Keratinocyte (primary cell): ENCODE measurements around the gene GATA5. TPM values are rescaled to one million over a fixed set of nuclear protein-coding genes. Genes with fewer than 3 reads are reported as not detected.
A peak's percentile ranks its signal among the peaks of the same experiment; 100 is the strongest.

ENCODE experiments used
- DNase-seq: peaks from one replicate; pipeline ENCODE4 v3.0.0-alpha.2; 2011; ENCODE audit warnings: low read depth, missing footprints, low spot score
- FAIRE-seq: peaks from 2 replicates; lab custom pipeline; 2011; peaks lifted over from hg19 to GRCh38; lab: Jason Lieb, UNC
- H2AFZ ChIP-seq: 2 replicates; pipeline ENCODE4 v1.6.0; 2012; ENCODE audit warnings: low read length, control low read depth, inconsistent platforms; ENCODE audit not compliant: control insufficient read depth
- H3K27ac ChIP-seq: 2 replicates; pipeline ENCODE4 v1.5.1; 2011; ENCODE audit warnings: low read length; ENCODE audit not compliant: control insufficient read depth, insufficient read depth
- H3K27me3 ChIP-seq: 3 replicates; pipeline ENCODE4 v1.6.0; 2011; ENCODE audit warnings: low read length; ENCODE audit not compliant: control insufficient read depth, insufficient read depth; ENCODE audit errors: extremely low read depth
- H3K36me3 ChIP-seq, 2 experiments: 2 replicates in 1 of 2; 3 replicates in 1 of 2; pipeline ENCODE4 v1.5.1; 2011; ENCODE audit warnings: low read length in 2 of 2, mild to moderate bottlenecking in 1 of 2; ENCODE audit not compliant: control insufficient read depth in 2 of 2, insufficient read depth in 2 of 2; ENCODE audit errors: extremely low read depth in 1 of 2
- H3K4me1 ChIP-seq: 3 replicates; pipeline ENCODE4 v1.5.1; 2011; ENCODE audit warnings: low read length; ENCODE audit not compliant: control insufficient read depth, insufficient read depth; ENCODE audit errors: extremely low read depth
- H3K4me2 ChIP-seq: 3 replicates; pipeline ENCODE4 v1.6.0; 2011; ENCODE audit warnings: low read depth, low read length; ENCODE audit not compliant: control insufficient read depth, insufficient read depth; ENCODE audit errors: extremely low read depth
- H3K4me3 ChIP-seq, 3 experiments: fragments of 200-600 bp in 1 of 3; sonication (generic) in 1 of 3; 2 replicates in 2 of 3; 3 replicates in 1 of 3; pipeline ENCODE4 v1.5.1; 2011 to 2016; ENCODE audit warnings: low read length in 3 of 3, mild to moderate bottlenecking in 3 of 3, control low read depth in 2 of 3, inconsistent platforms in 1 of 3, low read depth in 1 of 3, mixed read lengths in 1 of 3, mixed run types in 1 of 3, moderate library complexity in 1 of 3; ENCODE audit not compliant: control insufficient read depth in 2 of 3, insufficient read depth in 2 of 3; ENCODE audit errors: extremely low read depth in 1 of 3
- H3K79me2 ChIP-seq: 2 replicates; pipeline ENCODE4 v1.6.0; 2012; ENCODE audit warnings: low read length; ENCODE audit not compliant: control insufficient read depth, insufficient read depth
- H3K9ac ChIP-seq: 3 replicates; pipeline ENCODE4 v1.6.0; 2011; ENCODE audit warnings: low read length; ENCODE audit not compliant: control insufficient read depth, insufficient read depth; ENCODE audit errors: extremely low read depth
- H3K9me1 ChIP-seq: 3 replicates; pipeline ENCODE4 v1.6.0; 2011; ENCODE audit warnings: low read length; ENCODE audit not compliant: control insufficient read depth, insufficient read depth; ENCODE audit errors: extremely low read depth
- H3K9me3 ChIP-seq: 2 replicates; pipeline ENCODE4 v1.5.1; 2012; ENCODE audit warnings: low read depth, low read length; ENCODE audit not compliant: control insufficient read depth
- H4K20me1 ChIP-seq: 3 replicates; pipeline ENCODE4 v1.6.0; 2011; ENCODE audit warnings: low read length; ENCODE audit not compliant: control insufficient read depth, insufficient read depth; ENCODE audit errors: extremely low read depth
- EZH2 ChIP-seq: IDR thresholded peaks from one replicate; pipeline ENCODE4 v1.6.1; 2012; ENCODE audit warnings: inconsistent platforms, mild to moderate bottlenecking, low read length, moderate library complexity
- dilution Hi-C: fragments of 300-500 bp; cut with MboI; formaldehyde crosslinking; loops from one replicate; pipeline ENCODE4 v1.7.0; 2020; ENCODE audit warnings: low sequenced_read_pairs; ENCODE audit not compliant: extremely low pct_ligation_motif_present
- polyA plus RNA-seq, 5 experiments: library from polyadenylated mRNA; depleted of rRNA in 3 of 5; stranded (reverse) in 3 of 5; stranded (forward) in 1 of 5; unstranded in 1 of 5; fragments of >200 nt; gene quantifications; 1 replicate in 1 of 5; 2 replicates in 3 of 5; 3 replicates in 1 of 5; pipeline versions ENCODE4 v1.2.1 to v1.2.3, GENCODE V29; 2011 to 2012; ENCODE audit warnings: missing spikeins in 2 of 5, low read depth in 1 of 5, low replicate concordance in 1 of 5
- TF ChIP-seq, protein P1 (sequence below), 3 experiments: IDR thresholded peaks in 1 of 3; conservative IDR thresholded peaks in 1 of 3; optimal IDR thresholded peaks in 1 of 3; 2 replicates in 2 of 3; 3 replicates in 1 of 3; pipeline versions ENCODE3 to v1.5.1; 2011; ENCODE audit warnings: low read length in 3 of 3, mild to moderate bottlenecking in 3 of 3, moderate library complexity in 2 of 3, control low read depth in 1 of 3, inconsistent platforms in 1 of 3; ENCODE audit not compliant: insufficient read depth in 2 of 3; ENCODE audit errors: extremely low read depth in 1 of 3

GATA5 gene
- polyA plus RNA-seq, 1 donor (not counting 4 experiments of a cell fraction or from before 2014, with no cell fraction given): not detected

DNA sequence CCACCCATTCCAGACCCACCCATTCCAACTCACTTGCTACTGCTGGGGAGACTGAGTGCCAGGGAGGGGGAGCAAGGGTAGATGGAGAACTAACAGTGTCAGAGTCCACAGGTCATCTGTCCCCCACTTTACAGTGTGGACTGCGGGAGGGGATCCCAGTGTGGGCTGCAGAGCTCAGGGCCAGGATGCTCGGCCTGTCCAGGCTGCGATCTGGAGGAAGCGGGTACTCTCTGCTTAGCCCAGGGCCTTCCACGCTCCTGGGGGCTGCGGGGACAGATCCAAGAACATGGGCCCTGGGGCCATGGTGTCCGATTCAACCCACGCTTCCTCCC is 14.1 kb upstream of the GATA5 start:
- no peak for TF ChIP-seq EZH2
- TF ChIP-seq, protein P1, sequence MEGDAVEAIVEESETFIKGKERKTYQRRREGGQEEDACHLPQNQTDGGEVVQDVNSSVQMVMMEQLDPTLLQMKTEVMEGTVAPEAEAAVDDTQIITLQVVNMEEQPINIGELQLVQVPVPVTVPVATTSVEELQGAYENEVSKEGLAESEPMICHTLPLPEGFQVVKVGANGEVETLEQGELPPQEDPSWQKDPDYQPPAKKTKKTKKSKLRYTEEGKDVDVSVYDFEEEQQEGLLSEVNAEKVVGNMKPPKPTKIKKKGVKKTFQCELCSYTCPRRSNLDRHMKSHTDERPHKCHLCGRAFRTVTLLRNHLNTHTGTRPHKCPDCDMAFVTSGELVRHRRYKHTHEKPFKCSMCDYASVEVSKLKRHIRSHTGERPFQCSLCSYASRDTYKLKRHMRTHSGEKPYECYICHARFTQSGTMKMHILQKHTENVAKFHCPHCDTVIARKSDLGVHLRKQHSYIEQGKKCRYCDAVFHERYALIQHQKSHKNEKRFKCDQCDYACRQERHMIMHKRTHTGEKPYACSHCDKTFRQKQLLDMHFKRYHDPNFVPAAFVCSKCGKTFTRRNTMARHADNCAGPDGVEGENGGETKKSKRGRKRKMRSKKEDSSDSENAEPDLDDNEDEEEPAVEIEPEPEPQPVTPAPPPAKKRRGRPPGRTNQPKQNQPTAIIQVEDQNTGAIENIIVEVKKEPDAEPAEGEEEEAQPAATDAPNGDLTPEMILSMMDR (optimal IDR thresholded peaks at IDR 0.05 in 1 of 3, IDR thresholded peaks at IDR 0.05 in 1 of 3, conservative IDR thresholded peaks at IDR 0.05 in 1 of 3; ENCODE audit: extremely low read depth in 1 of 3, insufficient read depth in 2 of 3, low read length in 3 of 3): no peak
- DNase-seq (no peak), FAIRE-seq (no peak)
- peak overlapping the region; percentile 66 for H3K9ac ChIP-seq
- no peaks in the 10 kb centered on the region for H3K9me3 ChIP-seq
- no peak overlapping the region for H2AFZ ChIP-seq
- peaks cover 29% of the 10 kb centered on the region for H3K27me3 ChIP-seq
- H3K4me2 ChIP-seq: peak overlapping the region; percentile 91
- dilution Hi-C loops: no loop called here
- H4K20me1 ChIP-seq: no peaks in the 10 kb centered on the region
- peak overlapping the region in 1 of 3 experiments; percentile 54 for H3K4me3 ChIP-seq
- no peaks in the 10 kb centered on the region for H3K9me1 ChIP-seq
- H3K4me1 ChIP-seq: peaks cover 17% of the 10 kb centered on the region
- no peaks in the 10 kb centered on the region for H3K36me3 ChIP-seq
- no peaks in the 10 kb centered on the region for H3K79me2 ChIP-seq
- no peak overlapping the region for H3K27ac ChIP-seq

DNA sequence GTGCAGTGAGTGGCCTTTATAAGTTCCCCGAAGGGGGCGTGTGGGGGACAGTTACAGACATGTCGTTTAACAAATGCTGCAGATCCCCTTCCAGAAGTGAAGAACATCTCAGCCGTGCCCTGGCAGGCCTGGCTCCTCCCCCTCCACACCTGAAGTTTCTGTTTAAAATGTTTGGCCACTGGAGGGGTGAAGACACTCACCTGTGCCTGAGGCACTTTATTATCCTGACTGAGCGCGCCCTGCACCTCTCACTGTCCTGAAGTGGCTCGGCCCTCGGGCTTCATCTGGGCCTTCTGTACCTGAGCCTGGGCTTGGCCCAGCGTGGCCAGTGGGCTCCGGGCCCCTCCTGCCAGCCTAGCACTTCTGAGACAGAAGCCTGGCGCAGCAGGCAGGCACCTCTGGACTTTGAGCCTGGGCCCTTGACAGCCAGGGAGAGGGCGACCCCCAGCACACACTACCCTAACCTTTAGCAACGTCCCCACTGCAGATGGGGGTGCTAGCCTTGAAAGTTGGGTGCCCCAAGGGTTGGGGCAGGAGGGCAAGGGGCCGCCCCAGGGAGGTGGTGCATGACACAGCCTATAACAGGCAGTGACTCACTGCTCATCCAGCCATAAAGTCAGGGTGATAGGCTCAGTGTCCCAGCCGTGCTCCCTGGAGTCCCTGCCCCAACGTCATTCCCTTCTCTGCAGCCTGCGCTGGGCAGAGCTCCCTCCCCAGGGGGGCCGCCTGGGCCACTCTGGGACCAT is 13.6 kb upstream of the GATA5 start:
- H3K4me2 ChIP-seq: peak overlapping the region; percentile 91
- FAIRE-seq: peak; percentile 89
- no peaks in the 10 kb centered on the region for H4K20me1 ChIP-seq
- no peaks in the 10 kb centered on the region for H3K36me3 ChIP-seq
- peaks cover 17% of the 10 kb centered on the region for H3K4me1 ChIP-seq
- dilution Hi-C loops: no loop called here
- H2AFZ ChIP-seq: no peak overlapping the region
- peak overlapping the region in 2 of 3 experiments; percentile 54 to 58 for H3K4me3 ChIP-seq
- peak overlapping the region; percentile 66 for H3K9ac ChIP-seq
- H3K79me2 ChIP-seq: no peaks in the 10 kb centered on the region
- TF ChIP-seq, protein P1 (optimal IDR thresholded peaks at IDR 0.05 in 1 of 3, IDR thresholded peaks at IDR 0.05 in 1 of 3, conservative IDR thresholded peaks at IDR 0.05 in 1 of 3; ENCODE audit: extremely low read depth in 1 of 3, insufficient read depth in 2 of 3, low read length in 3 of 3): no peak
- peak; percentile 35 for DNase-seq
- peak overlapping the region; percentile 83 for H3K27ac ChIP-seq
- H3K9me3 ChIP-seq: no peaks in the 10 kb centered on the region
- peaks cover 34% of the 10 kb centered on the region for H3K27me3 ChIP-seq
- H3K9me1 ChIP-seq: no peaks in the 10 kb centered on the region
